Right lobe of liver (tissue), 4 donors: ENCODE data around the gene IFNA21.
"Not testable (repeated sequence)": the region's sequence is repeated elsewhere in the genome, so short reads cannot be mapped to it uniquely, and the experiment has no call there.

Experiments used
- POLR2A ChIP-seq: fragments of 450-650 bp; IDR thresholded peaks from one replicate; pipeline ENCODE4 v1.6.1; 2017; ENCODE audit warnings: antibody characterized with exemption, mild to moderate bottlenecking
- TF ChIP-seq, protein P1 (sequence below), 4 donors: fragments of 200-600 bp in 3 of 4; fragments of 450-650 bp in 1 of 4; IDR thresholded peaks; one replicate each; pipeline versions ENCODE4 v1.5.1 to v1.8.0; 2016 to 2022; ENCODE audit warnings: antibody characterized with exemption in 4 of 4, mild to moderate bottlenecking in 2 of 4
- donor health status: DM: no; HTN: no; CAD: no.
- donor health status: DM: no; HTN: no; CAD: no.
- donor health status: DM: no; HTN: yes; CAD: no.

DNA sequence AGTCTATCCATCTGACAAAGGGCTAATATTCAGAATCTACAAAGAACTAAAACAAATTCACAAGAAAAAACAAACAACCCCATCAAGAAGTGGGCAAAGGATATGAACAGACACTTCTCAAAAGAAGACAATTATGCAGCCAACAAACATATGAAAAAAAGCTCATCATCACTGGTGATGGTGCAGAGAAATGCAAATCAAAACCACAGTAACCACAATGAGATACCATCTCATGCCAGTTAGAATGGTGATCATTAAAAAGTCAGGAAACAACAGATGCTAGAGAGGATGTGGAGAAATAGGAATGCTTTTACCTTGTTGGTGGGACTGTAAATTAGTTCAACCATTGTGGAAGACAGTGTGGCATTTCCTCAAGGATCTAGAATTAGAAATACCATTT lies 38.3 kb downstream of the IFNA21 start:
- TF ChIP-seq, protein P1, sequence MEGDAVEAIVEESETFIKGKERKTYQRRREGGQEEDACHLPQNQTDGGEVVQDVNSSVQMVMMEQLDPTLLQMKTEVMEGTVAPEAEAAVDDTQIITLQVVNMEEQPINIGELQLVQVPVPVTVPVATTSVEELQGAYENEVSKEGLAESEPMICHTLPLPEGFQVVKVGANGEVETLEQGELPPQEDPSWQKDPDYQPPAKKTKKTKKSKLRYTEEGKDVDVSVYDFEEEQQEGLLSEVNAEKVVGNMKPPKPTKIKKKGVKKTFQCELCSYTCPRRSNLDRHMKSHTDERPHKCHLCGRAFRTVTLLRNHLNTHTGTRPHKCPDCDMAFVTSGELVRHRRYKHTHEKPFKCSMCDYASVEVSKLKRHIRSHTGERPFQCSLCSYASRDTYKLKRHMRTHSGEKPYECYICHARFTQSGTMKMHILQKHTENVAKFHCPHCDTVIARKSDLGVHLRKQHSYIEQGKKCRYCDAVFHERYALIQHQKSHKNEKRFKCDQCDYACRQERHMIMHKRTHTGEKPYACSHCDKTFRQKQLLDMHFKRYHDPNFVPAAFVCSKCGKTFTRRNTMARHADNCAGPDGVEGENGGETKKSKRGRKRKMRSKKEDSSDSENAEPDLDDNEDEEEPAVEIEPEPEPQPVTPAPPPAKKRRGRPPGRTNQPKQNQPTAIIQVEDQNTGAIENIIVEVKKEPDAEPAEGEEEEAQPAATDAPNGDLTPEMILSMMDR (IDR thresholded peaks at IDR 0.05), result not testable (repeated sequence)
- TF ChIP-seq POLR2A, result not testable (repeated sequence)
